SK-MEL-5 (cell line): ENCODE results near the gene DYNC1LI2. TPM values are rescaled to one million over a fixed set of nuclear protein-coding genes. Genes with fewer than 3 reads are reported as not detected.

Experiments used
- DNase-seq: peaks from one replicate; pipeline ENCODE4 v3.0.0-alpha.2; 2016; ENCODE audit warnings: low read depth, low spot score
- in situ Hi-C: cut with HindIII; loops from 2 replicates; pipeline ENCODE4 v1.10.0; 2016; ENCODE audit warnings: low sequenced_read_pairs, high pct_unique_total_duplicates, low pct_unique_long_range_greater_than_20kb
- total RNA-seq: library from RNA; depleted of rRNA; stranded (reverse); fragments of >200 nt; shearing (Covaris generic); gene quantifications from 2 replicates; pipeline ENCODE4 v1.2.3, GENCODE V29; 2014

Gene DYNC1LI2
- total RNA-seq, 1 experiment from 2014 or later = 127 TPM

- DNase-seq = no peak
- in situ Hi-C loops = no loop called here
These were observed 44.9 kb downstream of the DYNC1LI2 start for GRCh38 chr16:66706506-66706880.

- in situ Hi-C loops = no loop called here
- no peak for DNase-seq
These were observed 45.5 kb downstream of the DYNC1LI2 start for GRCh38 chr16:66705790-66706505.

GRCh38 chr16:66703406-66704215 lies 47.8 kb downstream of the DYNC1LI2 start:
- no peak for DNase-seq
- in situ Hi-C loops = no loop called here

- in situ Hi-C loops = no loop called here
- no peak for DNase-seq
These were observed 49.9 kb downstream of the DYNC1LI2 start for GRCh38 chr16:66701516-66701915.

- no peak for DNase-seq
- in situ Hi-C loops = no loop called here
These were observed 50.4 kb downstream of the DYNC1LI2 start for GRCh38 chr16:66701026-66701425.

GRCh38 chr16:66699898-66700297 lies 51.5 kb downstream of the DYNC1LI2 start:
- DNase-seq = no peak
- in situ Hi-C loops = no loop called here

- DNase-seq = no peak
- in situ Hi-C loops = no loop called here
These were observed 53.4 kb downstream of the DYNC1LI2 start for GRCh38 chr16:66698046-66698445.

GRCh38 chr16:66696669-66697630 lies 54.5 kb downstream of the DYNC1LI2 start, which contains the start of gene CMTM4:
Gene CMTM4, minus strand, starts transcription at chr16:66696743. Its CDS starts 218 bp downstream, at chr16:66696525.
- in situ Hi-C loops = no loop called here
- peak; percentile 82 for DNase-seq

GRCh38 chr16:66695935-66696668 lies 55.3 kb downstream of the DYNC1LI2 start:
- in situ Hi-C loops = no loop called here
- DNase-seq = no peak

- in situ Hi-C loops = no loop called here
- no peak for DNase-seq
These were observed 55.9 kb downstream of the DYNC1LI2 start for GRCh38 chr16:66695471-66695934.

- in situ Hi-C loops = no loop called here
- DNase-seq = no peak
These were observed 58.3 kb downstream of the DYNC1LI2 start for GRCh38 chr16:66693149-66693548.

- DNase-seq = no peak
- in situ Hi-C loops = no loop called here
These were observed 59.1 kb downstream of the DYNC1LI2 start for GRCh38 chr16:66692341-66692740.

- no peak for DNase-seq
- in situ Hi-C loops = no loop called here
These were observed 60.2 kb downstream of the DYNC1LI2 start for GRCh38 chr16:66691234-66691633.

GRCh38 chr16:66690106-66690847 lies 61.1 kb downstream of the DYNC1LI2 start:
- in situ Hi-C loops = no loop called here
- DNase-seq = peak; percentile 73

- no peak for DNase-seq
- in situ Hi-C loops = no loop called here
These were observed 62.1 kb downstream of the DYNC1LI2 start for GRCh38 chr16:66689282-66689681.

GRCh38 chr16:66687906-66688625 lies 63.3 kb downstream of the DYNC1LI2 start:
- no peak for DNase-seq
- in situ Hi-C loops = no loop called here
